Osteoblast (primary cell): ENCODE measurements around the gene WBP1. TPM values are rescaled to one million over a fixed set of nuclear protein-coding genes. Genes with fewer than 3 reads are reported as not detected.
"Not testable (repeated sequence)": the region's sequence is repeated elsewhere in the genome, so short reads cannot be mapped to it uniquely, and the experiment has no call there.

Source experiments
- DNase-seq: peaks from one replicate; pipeline ENCODE4 v3.0.0; 2011; ENCODE audit warnings: low spot score, mixed read lengths; ENCODE audit not compliant: insufficient read length; ENCODE audit errors: missing footprints
- H2AFZ ChIP-seq: 2 replicates; pipeline ENCODE4 v1.6.0; 2011; ENCODE audit warnings: mild to moderate bottlenecking, low read length
- H3K27ac ChIP-seq: 2 replicates; pipeline ENCODE4 v1.5.1; 2011; ENCODE audit warnings: mild to moderate bottlenecking, low read depth, low read length, moderate library complexity
- H3K27me3 ChIP-seq: 2 replicates; pipeline ENCODE4 v1.6.0; 2012; ENCODE audit warnings: mild to moderate bottlenecking, control low read depth, inconsistent platforms, low read length, moderate library complexity; ENCODE audit not compliant: insufficient read depth
- H3K36me3 ChIP-seq: 2 replicates; pipeline ENCODE4 v1.5.1; 2011; ENCODE audit warnings: mild to moderate bottlenecking, low read length, control low read depth, moderate library complexity; ENCODE audit not compliant: insufficient read depth
- H3K4me1 ChIP-seq: 2 replicates; pipeline ENCODE4 v1.5.1; 2011; ENCODE audit warnings: mild to moderate bottlenecking, low read length, control low read depth, moderate library complexity; ENCODE audit not compliant: insufficient read depth
- H3K4me2 ChIP-seq: 2 replicates; pipeline ENCODE4 v1.6.0; 2011; ENCODE audit warnings: mild to moderate bottlenecking, low read length; ENCODE audit not compliant: insufficient read depth
- H3K4me3 ChIP-seq: fragments of 200-600 bp; sonication (generic); 3 replicates; pipeline ENCODE4 v1.5.1; 2012; ENCODE audit warnings: mild to moderate bottlenecking, low read length, inconsistent platforms; ENCODE audit not compliant: insufficient read depth
- H3K79me2 ChIP-seq: 2 replicates; pipeline ENCODE4 v1.6.0; 2012; ENCODE audit warnings: mild to moderate bottlenecking, low read length, control low read depth, inconsistent platforms; ENCODE audit not compliant: insufficient read depth
- H3K9me3 ChIP-seq: 2 replicates; pipeline ENCODE4 v1.5.1; 2011; ENCODE audit warnings: low read depth, low read length, control low read depth
- H4K20me1 ChIP-seq: 2 replicates; pipeline ENCODE4 v1.6.0; 2012; ENCODE audit warnings: mild to moderate bottlenecking, low read length, control low read depth; ENCODE audit not compliant: insufficient read depth
- total RNA-seq: library from RNA; depleted of rRNA; stranded (reverse); fragments of >200 nt; gene quantifications from 2 replicates; pipeline ENCODE4 v1.2.3, GENCODE V29; 2012
- TF ChIP-seq, protein P1 (sequence below): IDR thresholded peaks from 2 replicates; pipeline ENCODE4 v1.5.1; 2011; ENCODE audit warnings: mild to moderate bottlenecking, low read depth, low read length, moderate library complexity; ENCODE audit errors: extremely low read depth

Gene WBP1
- total RNA-seq, 1 donor = 35.5 TPM

DNA sequence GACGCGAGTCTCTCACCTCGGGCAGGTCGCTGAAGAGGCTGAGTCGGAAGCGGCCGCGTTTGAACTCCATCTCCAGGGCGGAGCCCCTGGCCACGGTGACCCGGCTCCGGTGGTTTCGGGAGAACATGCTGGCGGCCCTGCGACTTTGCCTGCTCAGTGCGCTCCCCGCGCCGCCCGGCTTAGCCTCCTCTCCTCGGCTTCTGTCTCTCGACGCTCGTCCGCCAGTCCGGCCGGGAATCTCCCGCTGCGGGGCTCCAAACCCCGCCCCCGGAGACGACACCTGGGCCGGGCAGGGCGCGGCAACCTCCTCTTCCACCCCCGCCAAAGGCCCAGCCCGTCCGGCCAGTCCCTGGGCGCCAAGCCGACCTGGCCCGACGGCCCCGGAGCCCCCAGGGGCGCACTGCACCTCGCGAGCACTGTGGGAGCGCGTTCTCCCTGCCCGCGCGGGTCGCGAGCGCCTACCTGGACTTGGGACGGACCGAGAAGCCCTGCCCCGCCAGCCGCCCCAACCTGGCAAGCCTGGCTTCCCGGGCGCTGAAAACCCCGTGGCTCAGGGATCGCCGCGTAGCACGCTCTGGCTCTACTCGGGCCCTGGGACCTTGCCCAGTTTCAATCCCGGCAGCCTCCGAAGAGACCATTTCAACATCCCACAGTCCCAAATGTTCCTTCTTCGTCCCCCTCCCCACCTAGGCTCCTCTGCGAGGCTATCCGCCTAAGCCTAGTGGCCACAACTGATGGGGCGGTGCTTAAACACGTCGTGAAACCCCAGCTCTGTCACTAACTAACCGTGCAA is 16.4 kb upstream of the WBP1 start, which contains the start of gene RTKN:
Gene RTKN, minus strand, starts transcription at position 248 of the 793 bp plus-strand sequence. Its CDS starts 121 bp downstream, at position 127.
- Histone ChIP-seq H3K27me3 (peaks cover 16% of the 10 kb centered on the region), H3K4me2 (peak within 1 kb of the TSS; percentile 95), H3K4me3 (peak within 1 kb of the TSS; percentile 79), H3K27ac (no peak within 1 kb of the TSS), H3K4me1 (peaks cover 25% of the 10 kb centered on the region), H3K79me2 (peaks cover 23% of the 10 kb centered on the region), H3K36me3 (no peaks in the 10 kb centered on the region), H3K9me3 (no peaks in the 10 kb centered on the region), H4K20me1 (peaks cover 5% of the 10 kb centered on the region), H2AFZ (peak within 1 kb of the TSS; percentile 91)
- TF ChIP-seq, protein P1, sequence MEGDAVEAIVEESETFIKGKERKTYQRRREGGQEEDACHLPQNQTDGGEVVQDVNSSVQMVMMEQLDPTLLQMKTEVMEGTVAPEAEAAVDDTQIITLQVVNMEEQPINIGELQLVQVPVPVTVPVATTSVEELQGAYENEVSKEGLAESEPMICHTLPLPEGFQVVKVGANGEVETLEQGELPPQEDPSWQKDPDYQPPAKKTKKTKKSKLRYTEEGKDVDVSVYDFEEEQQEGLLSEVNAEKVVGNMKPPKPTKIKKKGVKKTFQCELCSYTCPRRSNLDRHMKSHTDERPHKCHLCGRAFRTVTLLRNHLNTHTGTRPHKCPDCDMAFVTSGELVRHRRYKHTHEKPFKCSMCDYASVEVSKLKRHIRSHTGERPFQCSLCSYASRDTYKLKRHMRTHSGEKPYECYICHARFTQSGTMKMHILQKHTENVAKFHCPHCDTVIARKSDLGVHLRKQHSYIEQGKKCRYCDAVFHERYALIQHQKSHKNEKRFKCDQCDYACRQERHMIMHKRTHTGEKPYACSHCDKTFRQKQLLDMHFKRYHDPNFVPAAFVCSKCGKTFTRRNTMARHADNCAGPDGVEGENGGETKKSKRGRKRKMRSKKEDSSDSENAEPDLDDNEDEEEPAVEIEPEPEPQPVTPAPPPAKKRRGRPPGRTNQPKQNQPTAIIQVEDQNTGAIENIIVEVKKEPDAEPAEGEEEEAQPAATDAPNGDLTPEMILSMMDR = no peak
- peak; percentile 72 for DNase-seq

DNA sequence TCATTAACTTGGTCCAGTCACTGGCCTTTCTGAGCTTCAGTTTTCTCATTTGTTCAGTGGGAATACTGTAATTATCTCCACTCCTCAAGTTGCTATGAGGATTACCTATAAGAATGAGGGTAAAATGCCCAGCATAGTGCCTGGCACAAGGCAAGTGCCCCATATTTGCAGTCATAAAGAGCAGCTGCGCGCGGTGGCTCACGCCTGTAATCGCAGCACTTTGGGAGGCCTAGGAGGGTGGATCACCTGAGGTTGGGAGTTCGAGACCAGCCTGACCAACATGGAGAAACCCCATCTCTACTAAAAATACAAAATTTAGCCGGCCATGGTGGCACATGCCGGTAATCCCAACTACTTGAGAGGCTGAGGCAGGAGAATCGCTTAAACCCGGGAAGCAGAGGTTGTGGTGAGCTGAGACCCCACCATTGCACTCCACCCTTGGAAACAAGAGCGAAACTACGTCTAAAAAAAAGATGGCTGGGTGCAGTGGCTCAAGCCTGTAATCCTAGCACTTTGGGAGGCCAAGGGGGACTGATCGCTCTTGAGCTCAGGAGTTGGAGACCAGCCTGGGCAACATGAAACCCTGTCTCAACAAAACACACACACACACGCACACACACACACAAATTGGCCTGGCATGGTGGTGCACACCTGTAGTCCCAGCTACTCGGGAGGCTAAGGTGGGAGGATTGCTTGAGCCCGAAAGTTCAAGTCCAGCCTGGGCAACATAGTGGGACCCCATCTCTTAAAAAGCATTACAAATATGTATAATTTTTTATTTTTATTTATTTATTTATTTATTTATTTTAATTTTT is 15.5 kb upstream of the WBP1 start:
- not testable (repeated sequence) for H3K27ac ChIP-seq, H2AFZ ChIP-seq, DNase-seq, H3K4me3 ChIP-seq, H3K9me3 ChIP-seq, H4K20me1 ChIP-seq, H3K4me2 ChIP-seq, H3K36me3 ChIP-seq
- peaks cover 16% of the 10 kb centered on the region for H3K27me3 ChIP-seq
- H3K79me2 ChIP-seq = peaks cover 21% of the 10 kb centered on the region
- H3K4me1 ChIP-seq = peaks cover 25% of the 10 kb centered on the region

DNA sequence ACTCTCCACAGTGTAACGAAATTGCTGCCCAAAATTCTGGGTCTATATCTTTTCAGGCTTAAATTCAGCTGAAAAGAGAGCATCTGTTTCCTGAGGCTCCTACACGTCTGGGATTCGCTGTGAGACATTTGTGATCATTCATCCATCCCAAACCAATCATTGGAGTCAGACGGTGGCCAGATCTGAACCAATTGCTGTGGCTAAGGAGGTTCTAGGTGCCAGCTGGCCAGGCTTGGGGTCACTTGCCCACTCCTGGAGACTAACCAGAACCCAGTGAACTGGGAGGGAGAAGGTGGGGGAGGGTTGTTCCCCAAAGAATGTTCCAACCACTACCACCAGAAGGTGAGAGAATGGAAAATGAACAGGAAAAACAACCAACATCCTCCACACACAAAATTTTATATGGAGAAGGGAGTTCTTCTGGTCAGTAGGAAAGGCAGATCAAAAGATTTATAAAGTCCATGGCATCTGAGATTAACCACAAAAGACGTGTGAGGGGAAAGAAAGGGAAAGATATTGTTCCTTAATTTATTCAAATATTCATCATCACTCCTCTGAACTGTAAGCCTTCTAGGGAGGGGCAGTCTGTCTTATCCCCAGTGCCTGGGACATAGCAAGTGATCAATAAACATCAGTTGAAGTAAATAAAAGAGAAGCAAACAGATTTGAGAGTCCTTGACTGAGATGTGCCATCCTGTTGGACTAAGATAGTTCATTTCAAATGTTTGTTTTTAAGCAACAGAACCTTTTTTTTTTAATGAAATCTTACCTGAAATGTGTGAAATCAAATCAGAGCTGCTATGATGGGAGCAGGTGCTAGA is 13.5 kb upstream of the WBP1 start:
- peak overlapping the region; percentile 17 for H3K27ac ChIP-seq
- no peaks in the 10 kb centered on the region for H3K36me3 ChIP-seq
- H3K4me2 ChIP-seq = peak overlapping the region; percentile 66
- TF ChIP-seq, protein P1 = no peak
- H3K4me3 ChIP-seq = peak overlapping the region; percentile 40
- no peaks in the 10 kb centered on the region for H3K9me3 ChIP-seq
- peaks cover 2% of the 10 kb centered on the region for H3K79me2 ChIP-seq
- H3K27me3 ChIP-seq = peaks cover 16% of the 10 kb centered on the region
- H4K20me1 ChIP-seq = no peaks in the 10 kb centered on the region
- H2AFZ ChIP-seq = peak overlapping the region; percentile 56
- DNase-seq = peak; percentile 66
- H3K4me1 ChIP-seq = peaks cover 20% of the 10 kb centered on the region

DNA sequence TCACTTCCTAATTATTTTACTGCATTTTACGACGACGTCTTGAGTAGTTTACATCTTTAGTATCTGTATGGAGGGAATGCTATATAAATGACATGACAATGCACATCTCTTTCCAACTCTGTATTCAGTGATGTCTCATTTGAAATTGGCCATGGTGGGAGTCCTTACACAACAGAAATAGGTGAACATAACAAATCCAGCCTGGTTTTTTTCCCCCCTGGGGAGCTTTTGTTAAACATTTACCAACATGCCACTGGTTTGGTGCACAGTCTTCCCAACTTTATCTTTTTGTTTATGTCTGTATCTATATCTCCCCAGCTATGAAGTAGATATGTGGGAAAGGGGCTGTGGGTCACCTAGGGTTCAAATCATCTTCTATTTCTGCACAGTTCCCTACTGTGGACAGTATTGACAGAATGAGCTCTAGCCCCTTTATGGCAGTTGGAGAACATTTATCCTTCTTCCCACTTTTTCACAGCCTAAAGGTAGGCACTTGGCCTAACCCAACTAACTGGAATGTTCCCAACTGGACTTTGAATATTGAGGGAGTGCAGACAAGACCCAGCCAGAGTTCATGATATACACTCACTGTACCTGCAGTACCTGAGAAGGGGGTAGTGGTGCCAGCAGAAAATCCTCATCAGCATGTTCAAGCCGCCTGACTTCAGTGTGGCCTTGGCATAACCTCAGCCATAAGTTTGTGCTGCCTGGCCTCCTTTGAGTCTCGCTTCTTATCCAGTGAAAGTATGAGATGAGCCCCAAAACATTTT is 10.8 kb upstream of the WBP1 start:
- Histone ChIP-seq H4K20me1 (no peaks in the 10 kb centered on the region), H2AFZ (no peak overlapping the region), H3K79me2 (no peaks in the 10 kb centered on the region), H3K27ac (no peak overlapping the region), H3K4me3 (no peak overlapping the region), H3K4me1 (peaks cover 15% of the 10 kb centered on the region), H3K4me2 (no peak overlapping the region), H3K27me3 (peaks cover 4% of the 10 kb centered on the region), H3K36me3 (no peaks in the 10 kb centered on the region), H3K9me3 (no peaks in the 10 kb centered on the region)
- DNase-seq = no peak
- TF ChIP-seq, protein P1 = no peak
